Stomach (tissue), 4 donors: ENCODE measurements around the gene CLEC2D.

ENCODE experiments used
- POLR2A ChIP-seq, 4 donors: fragments of 450-650 bp; IDR thresholded peaks; one replicate each; pipeline ENCODE4 v1.6.1; 2016; ENCODE audit warnings: antibody characterized with exemption in 4 of 4, control low read depth in 2 of 4, mild to moderate bottlenecking in 1 of 4, moderate library complexity in 1 of 4
- POLR2AphosphoS5 ChIP-seq, 3 donors: sonication (generic); formaldehyde crosslinking; IDR thresholded peaks; one replicate each; pipeline ENCODE4 v1.6.1; 2016; ENCODE audit warnings: antibody characterized with exemption in 3 of 3

DNA sequence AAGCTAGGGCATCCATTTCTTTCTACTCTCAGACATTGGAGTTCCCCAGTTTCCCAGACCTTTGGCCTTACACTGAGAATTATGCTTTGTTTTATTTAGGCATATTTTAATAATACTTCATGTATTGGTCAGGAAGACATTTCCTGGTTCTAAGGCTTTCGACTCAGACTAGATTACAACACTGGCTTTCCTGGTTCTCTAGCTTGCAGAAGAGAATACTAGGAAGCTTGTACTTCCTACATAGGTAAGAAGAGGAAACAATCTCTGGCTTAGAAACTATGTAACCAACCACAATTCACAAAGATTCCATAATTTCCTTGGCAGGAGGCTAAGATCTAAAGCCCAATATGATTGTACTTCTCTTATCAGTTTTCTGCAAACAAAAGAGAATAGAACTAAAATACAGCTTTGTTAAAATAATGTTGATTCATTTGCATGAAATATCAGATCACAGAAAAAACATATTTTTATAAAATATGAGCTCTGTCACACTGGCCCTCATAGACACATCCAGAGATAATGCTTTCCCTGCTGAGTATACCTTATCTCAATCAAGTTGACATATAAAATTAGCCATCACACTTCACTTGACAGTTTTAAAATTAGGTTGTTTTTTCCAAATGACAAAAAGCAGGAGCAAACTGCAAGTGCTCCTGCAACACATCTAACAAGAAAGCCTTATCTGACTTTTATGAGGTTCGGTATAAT, 30.5 kb downstream of the CLEC2D start:
- TF ChIP-seq POLR2A (IDR thresholded peaks at IDR 0.05) (no peak), POLR2AphosphoS5 (IDR thresholded peaks at IDR 0.05) (no peak)
